Measurements from ENCODE around the gene TBC1D22B. TPM values are rescaled to one million over a fixed set of nuclear protein-coding genes. Genes with fewer than 3 reads are reported as not detected.

TBC1D22B gene
- polyA plus RNA-seq, 1 of the 3 experiments (the other 2 are of a cell fraction): 5.3 TPM

- 94% methylated on average over 4 of the region's 4 CpGs for WGBS (ENCODE audit: low lambda C conversion rate)
These were observed 27.2 kb downstream of the TBC1D22B start for GRCh38 chr6:37284781-37285180.

GRCh38 chr6:37285861-37286311 lies 28.3 kb downstream of the TBC1D22B start:
- no peaks in the 10 kb centered on the region for H3K79me2 ChIP-seq (ENCODE audit: insufficient read depth)
- no peaks in the 10 kb centered on the region for H3K9me2 ChIP-seq
- POLR2A ChIA-PET: no interaction called here
- H3K4me3 ChIP-seq (ENCODE audit: low read depth in 2 of 2, low read length in 1 of 2): no peak overlapping the region
- no peak overlapping the region for H2AFZ ChIP-seq (ENCODE audit: low read depth)
- no peaks in the 10 kb centered on the region for H3K9me3 ChIP-seq
- H3K36me3 ChIP-seq (replicated peaks in 1 of 2; ENCODE audit: control insufficient read depth in 1 of 2, insufficient read depth in 2 of 2, low read length in 1 of 2): peaks cover 29 to 39% of the 10 kb centered on the region in 2 experiments
- H3F3A ChIP-seq (replicated peaks; ENCODE audit: insufficient read depth): no peaks in the 10 kb centered on the region
- no peak for DNase-seq
- H3K27me3 ChIP-seq (ENCODE audit: insufficient read depth): no peaks in the 10 kb centered on the region
- no peak overlapping the region for H3K9ac ChIP-seq
- no peak overlapping the region for H3K27ac ChIP-seq (ENCODE audit: low read depth in 2 of 2, low read length in 1 of 2)
- CTCF ChIA-PET: interaction anchor here (0.6 to 1.8 kb wide), 2 partner anchors 17 to 40 kb away, joined by 3 to 6 read pairs; no protein-coding TSS in a partner anchor
- H4K20me1 ChIP-seq (ENCODE audit: insufficient read depth): no peaks in the 10 kb centered on the region
- TF ChIP-seq TAF1 (IDR thresholded peaks at IDR 0.05; ENCODE audit: borderline replicate concordance, low read depth, low read length) (no peak), USF2 (IDR thresholded peaks at IDR 0.05; ENCODE audit: borderline replicate concordance, low read depth, low read length) (no peak), EP300 (IDR thresholded peaks at IDR 0.05; ENCODE audit: borderline replicate concordance in 1 of 2, low read depth in 1 of 2, low read length in 1 of 2) (no peak), ZBTB33 (IDR thresholded peaks at IDR 0.05; ENCODE audit: borderline replicate concordance, low read depth) (no peak), RCOR1 (IDR thresholded peaks at IDR 0.05; ENCODE audit: low read length) (no peak), FOSL2 (IDR thresholded peaks at IDR 0.05; ENCODE audit: borderline replicate concordance, low read depth) (no peak)
- H3K4me2 ChIP-seq: no peak overlapping the region
- H3K4me1 ChIP-seq (ENCODE audit: control insufficient read depth in 1 of 2, insufficient read depth in 2 of 2, low read depth in 1 of 2, low read length in 1 of 2): peaks cover 0 to 3% of the 10 kb centered on the region in 2 experiments; a peak in 1 of 4 replicates
- WGBS (ENCODE audit: low lambda C conversion rate): 93% methylated on average over 4 of the region's 4 CpGs

More at GRCh38 chr6:37284781-37285180, 27.2 kb downstream of the TBC1D22B start:
- H2AFZ ChIP-seq (ENCODE audit: low read depth): no peak overlapping the region
- DNase-seq: no peak
- no peak overlapping the region for H3K4me3 ChIP-seq (ENCODE audit: low read depth in 2 of 2, low read length in 1 of 2)
- no peaks in the 10 kb centered on the region for H3K9me2 ChIP-seq
- ChIA-PET CTCF (interaction anchor here (1.8 kb wide), 1 partner anchor 18 kb away, joined by 6 read pairs; no protein-coding TSS in a partner anchor), POLR2A (no interaction called here)
- H4K20me1 ChIP-seq (ENCODE audit: insufficient read depth): no peaks in the 10 kb centered on the region
- H3K9ac ChIP-seq: no peak overlapping the region
- H3K27ac ChIP-seq (ENCODE audit: low read depth in 2 of 2, low read length in 1 of 2): no peak overlapping the region
- no peak overlapping the region for H3K4me2 ChIP-seq
- H3K9me3 ChIP-seq: no peaks in the 10 kb centered on the region
- H3K79me2 ChIP-seq (ENCODE audit: insufficient read depth): no peaks in the 10 kb centered on the region; the same call in 1 of the 2 replicates
- no peaks in the 10 kb centered on the region for H3K27me3 ChIP-seq (ENCODE audit: insufficient read depth)
- TF ChIP-seq TEAD4 (IDR thresholded peaks at IDR 0.05; ENCODE audit: borderline replicate concordance, insufficient read depth): no peak
- TF ChIP-seq GABPA (IDR thresholded peaks at IDR 0.05; ENCODE audit: low read depth): no peak
- no peak for TF ChIP-seq USF1 (IDR thresholded peaks at IDR 0.05; ENCODE audit: borderline replicate concordance, low read depth)
- TF ChIP-seq RXRA (IDR thresholded peaks at IDR 0.05; ENCODE audit: borderline replicate concordance, low read depth): no peak
- H3K36me3 ChIP-seq (replicated peaks in 1 of 2; ENCODE audit: control insufficient read depth in 1 of 2, insufficient read depth in 2 of 2, low read length in 1 of 2): peaks cover 24 to 40% of the 10 kb centered on the region in 2 experiments
- H3K4me1 ChIP-seq (ENCODE audit: control insufficient read depth in 1 of 2, insufficient read depth in 2 of 2, low read depth in 1 of 2, low read length in 1 of 2): no peaks in the 10 kb centered on the region; a peak in 1 of 4 replicates
- H3F3A ChIP-seq (replicated peaks; ENCODE audit: insufficient read depth): no peaks in the 10 kb centered on the region
